Medulla oblongata (tissue), 1 donor: ENCODE results near the gene CWC15.
"Not testable (repeated sequence)": the region's sequence is repeated elsewhere in the genome, so short reads cannot be mapped to it uniquely, and the experiment has no call there.

Source experiments
- DNase-seq: peaks from one replicate; pipeline ENCODE4 v3.0.0-alpha.2; 2015; ENCODE audit errors: extremely low spot score

CWC15 gene

GRCh38 chr11:94973099-94973968 is at the start of gene CWC15, which contains the start of gene KDM4D:
Gene CWC15 (minus strand): TSS chr11:94973556. CDS start chr11:94972185, 1,371 bp downstream.
Gene KDM4D (plus strand): TSS chr11:94973709. CDS start chr11:94997373, 23,664 bp downstream.
- DNase-seq = peak; percentile 98

- not testable (repeated sequence) for DNase-seq
These were observed 48.1 kb upstream of the CWC15 start for GRCh38 chr11:95021468-95021867.

- DNase-seq = no peak
These were observed 42.8 kb upstream of the CWC15 start for GRCh38 chr11:95016139-95016538.

GRCh38 chr11:95014184-95014821 is 40.9 kb upstream of the CWC15 start:
- DNase-seq = no peak

- no peak for DNase-seq
These were observed 38.0 kb upstream of the CWC15 start for GRCh38 chr11:95011376-95011775.

GRCh38 chr11:95005642-95006041 is 32.3 kb upstream of the CWC15 start:
- DNase-seq = no peak

- no peak for DNase-seq
These were observed 30.4 kb upstream of the CWC15 start for GRCh38 chr11:95003716-95004115.

- DNase-seq = no peak
These were observed 24.9 kb upstream of the CWC15 start for GRCh38 chr11:94998285-94998684.

GRCh38 chr11:94997437-94997836 is 24.1 kb upstream of the CWC15 start:
- no peak for DNase-seq

- no peak for DNase-seq
These were observed 20.1 kb upstream of the CWC15 start for GRCh38 chr11:94993400-94993943.

GRCh38 chr11:94988748-94989147 is 15.4 kb upstream of the CWC15 start:
- DNase-seq = no peak

GRCh38 chr11:94987378-94987777 is 14.0 kb upstream of the CWC15 start:
- DNase-seq = no peak

- no peak for DNase-seq
These were observed 2.2 kb upstream of the CWC15 start for GRCh38 chr11:94975599-94975998.

GRCh38 chr11:94974178-94974577 is 822 bp upstream of the CWC15 start:
- DNase-seq = no peak

GRCh38 chr11:94972700-94973098 is 657 bp downstream of the CWC15 start:
- DNase-seq = no peak

- DNase-seq = peak; percentile 14
These were observed 4.9 kb downstream of the CWC15 start for GRCh38 chr11:94968334-94968958.

GRCh38 chr11:94964934-94965333 is 8.4 kb downstream of the CWC15 start:
- no peak for DNase-seq

GRCh38 chr11:94961255-94961654 is 12.1 kb downstream of the CWC15 start:
- DNase-seq = no peak

- no peak for DNase-seq
These were observed 12.9 kb downstream of the CWC15 start for GRCh38 chr11:94960488-94960887.

GRCh38 chr11:94959179-94959578 is 14.2 kb downstream of the CWC15 start:
- DNase-seq = no peak

- no peak for DNase-seq
These were observed 15.1 kb downstream of the CWC15 start for GRCh38 chr11:94958121-94958696.

GRCh38 chr11:94956963-94957362 is 16.4 kb downstream of the CWC15 start:
- no peak for DNase-seq
